Sigmoid colon (tissue), 4 donors: ENCODE results near the gene GNL1.

ENCODE experiments used
- CTCF ChIP-seq, 4 experiments: fragments of 450-650 bp in 3 of 4; fragments of 200-600 bp in 1 of 4; IDR thresholded peaks; one replicate each; pipeline ENCODE4 v1.5.1; 2016 to 2019; ENCODE audit warnings: antibody characterized with exemption in 4 of 4, mild to moderate bottlenecking in 3 of 4, moderate library complexity in 2 of 4
- EP300 ChIP-seq, 4 donors: sonication (generic); formaldehyde crosslinking; IDR thresholded peaks; one replicate each; pipeline ENCODE4 v1.6.1; 2017; ENCODE audit warnings: antibody characterized with exemption in 4 of 4
- POLR2A ChIP-seq, 2 donors: fragments of 450-650 bp; IDR thresholded peaks; one replicate each; pipeline ENCODE4 v1.6.1; 2016; ENCODE audit warnings: antibody characterized with exemption in 2 of 2, mild to moderate bottlenecking in 2 of 2, moderate library complexity in 2 of 2

DNA sequence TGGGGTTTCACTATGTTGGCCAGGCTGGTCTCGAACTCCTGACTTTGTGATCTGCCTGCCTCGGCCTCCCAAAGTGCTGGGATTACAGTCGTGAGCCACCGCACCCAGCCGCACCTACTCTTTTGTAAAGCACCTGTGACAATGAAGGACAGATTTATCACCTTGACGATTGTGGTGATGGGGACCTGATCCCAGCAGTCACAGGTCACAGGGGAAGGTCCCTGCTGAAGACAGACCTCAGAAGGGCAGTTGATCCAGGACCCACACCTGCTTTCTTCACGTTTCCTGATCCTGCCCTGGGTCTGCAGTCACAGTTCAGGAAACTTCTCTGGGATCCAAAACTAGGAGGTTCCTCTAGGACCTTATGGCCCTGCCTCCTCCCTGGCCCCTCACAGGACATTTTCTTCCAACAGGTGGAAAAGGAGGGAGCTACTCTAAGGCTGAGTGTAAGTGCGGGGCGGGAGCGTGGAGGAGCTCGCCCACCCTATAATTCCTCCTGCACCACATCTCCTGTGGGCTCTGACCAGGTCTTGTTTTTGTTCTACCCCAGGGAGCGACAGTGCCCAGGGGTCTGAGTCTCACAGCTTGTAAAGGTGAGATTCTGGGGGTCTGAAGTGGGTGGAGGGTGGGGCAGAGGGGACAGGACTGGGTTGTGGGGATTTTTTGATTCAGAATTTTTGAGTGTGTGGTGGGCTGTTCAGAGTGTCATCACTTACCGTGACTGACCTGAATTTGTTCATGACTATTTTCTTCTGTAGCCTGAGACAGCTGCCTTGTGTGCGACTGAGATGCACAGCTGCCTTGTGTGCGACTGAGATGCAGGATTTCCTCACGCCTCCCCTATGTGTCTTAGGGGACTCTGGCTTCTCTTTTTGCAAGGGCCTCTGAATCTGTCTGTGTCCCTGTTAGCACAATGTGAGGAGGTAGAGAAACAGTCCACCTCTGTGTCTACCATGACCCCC, 64.0 kb downstream of the GNL1 start:
- TF ChIP-seq CTCF (IDR thresholded peaks at IDR 0.05) (no peak), POLR2A (IDR thresholded peaks at IDR 0.05) (no peak), EP300 (IDR thresholded peaks at IDR 0.05) (no peak)
